Measurements from ENCODE around the gene GPR173. TPM values are rescaled to one million over a fixed set of nuclear protein-coding genes. Genes with fewer than 3 reads are reported as not detected.

GPR173 gene
- total RNA-seq, 2 experiments from 2014 or later, result not detected

DNA sequence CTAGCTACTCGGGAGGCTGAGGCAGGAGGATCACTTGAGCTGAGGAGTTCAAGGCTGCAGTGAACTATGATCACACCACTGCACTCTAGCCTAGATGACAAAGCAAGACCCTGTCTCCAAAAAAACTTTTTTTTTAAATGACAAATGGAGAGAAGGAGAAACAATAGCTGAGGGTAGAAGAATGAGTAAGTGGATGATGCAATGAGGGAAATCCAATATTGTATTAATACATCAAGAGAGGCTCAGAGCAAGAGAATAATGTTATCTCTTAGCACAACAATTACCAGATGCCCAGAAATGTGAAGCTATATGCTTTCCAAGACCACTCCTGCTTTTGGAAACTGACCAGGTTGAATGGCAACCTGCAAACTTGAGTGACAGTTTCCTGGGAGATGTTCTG is 19.9 kb upstream of the GPR173 start:
- CTCF ChIA-PET, result no interaction called here
- H3K27me3 Mint-ChIP-seq (ENCODE audit: low read depth), result no peaks in the 10 kb centered on the region

DNA sequence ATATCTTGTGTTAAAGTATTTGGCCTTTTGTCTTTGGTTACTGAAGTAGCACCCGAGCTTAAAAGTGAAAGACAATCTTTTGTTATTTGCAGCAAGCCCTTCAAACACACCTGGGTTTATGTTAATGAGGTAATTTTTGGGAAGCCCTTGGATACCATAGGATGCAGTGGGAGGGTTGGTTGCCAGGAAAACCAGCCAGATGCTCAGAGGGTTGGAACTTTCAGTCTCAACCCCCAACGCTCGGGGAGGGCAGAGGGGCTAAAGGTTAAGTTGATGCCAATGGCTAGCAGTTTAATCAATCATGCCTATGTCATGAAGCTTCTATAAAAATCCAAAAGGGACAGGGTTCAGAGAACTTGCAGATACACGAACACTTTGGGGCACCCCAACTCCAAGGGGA is 17.2 kb upstream of the GPR173 start:
- POLR2A ChIA-PET, result no interaction called here
- Mint-ChIP-seq H3K36me3 (ENCODE audit: low read depth) (no peaks in the 10 kb centered on the region), H3K9me3 (ENCODE audit: insufficient read depth) (no peaks in the 10 kb centered on the region), H3K4me3 (no peak overlapping the region), H3K4me1 (ENCODE audit: low read depth) (no peaks in the 10 kb centered on the region), H3K27ac (no peak overlapping the region), H3K27me3 (ENCODE audit: low read depth) (no peaks in the 10 kb centered on the region)
- ATAC-seq, result no peak
- CTCF ChIA-PET, result no interaction called here
- no peak for DNase-seq

More for the DNA sequence above, 19.9 kb upstream of the GPR173 start:
- no peaks in the 10 kb centered on the region for H3K36me3 Mint-ChIP-seq (ENCODE audit: low read depth)
- H3K4me3 Mint-ChIP-seq, result no peak overlapping the region
- no peaks in the 10 kb centered on the region for H3K9me3 Mint-ChIP-seq (ENCODE audit: insufficient read depth)
- DNase-seq (no peak), ATAC-seq (no peak)
- H3K27ac Mint-ChIP-seq, result no peak overlapping the region
- no peaks in the 10 kb centered on the region for H3K4me1 Mint-ChIP-seq (ENCODE audit: low read depth)
- POLR2A ChIA-PET, result no interaction called here

GRCh38 chrX:53036149-53036548 is 12.4 kb upstream of the GPR173 start:
- no peak overlapping the region for H3K4me3 Mint-ChIP-seq
- no peak for ATAC-seq
- no peaks in the 10 kb centered on the region for H3K4me1 Mint-ChIP-seq (ENCODE audit: low read depth)
- no peak overlapping the region for H3K27ac Mint-ChIP-seq
- H3K9me3 Mint-ChIP-seq (ENCODE audit: insufficient read depth), result no peaks in the 10 kb centered on the region
- ChIA-PET POLR2A (no interaction called here), CTCF (no interaction called here)
- H3K36me3 Mint-ChIP-seq (ENCODE audit: low read depth), result no peaks in the 10 kb centered on the region
- no peak for DNase-seq
- H3K27me3 Mint-ChIP-seq (ENCODE audit: low read depth), result no peaks in the 10 kb centered on the region

GRCh38 chrX:53039236-53039635 is 9.4 kb upstream of the GPR173 start:
- POLR2A ChIA-PET, result no interaction called here
- no peaks in the 10 kb centered on the region for H3K4me1 Mint-ChIP-seq (ENCODE audit: low read depth)
- no peaks in the 10 kb centered on the region for H3K36me3 Mint-ChIP-seq (ENCODE audit: low read depth)
- H3K27ac Mint-ChIP-seq, result no peak overlapping the region
- DNase-seq (no peak), ATAC-seq (no peak)
- no peaks in the 10 kb centered on the region for H3K9me3 Mint-ChIP-seq (ENCODE audit: insufficient read depth)
- peaks cover 2% of the 10 kb centered on the region for H3K27me3 Mint-ChIP-seq (ENCODE audit: low read depth)
- CTCF ChIA-PET, result no interaction called here
- no peak overlapping the region for H3K4me3 Mint-ChIP-seq

DNA sequence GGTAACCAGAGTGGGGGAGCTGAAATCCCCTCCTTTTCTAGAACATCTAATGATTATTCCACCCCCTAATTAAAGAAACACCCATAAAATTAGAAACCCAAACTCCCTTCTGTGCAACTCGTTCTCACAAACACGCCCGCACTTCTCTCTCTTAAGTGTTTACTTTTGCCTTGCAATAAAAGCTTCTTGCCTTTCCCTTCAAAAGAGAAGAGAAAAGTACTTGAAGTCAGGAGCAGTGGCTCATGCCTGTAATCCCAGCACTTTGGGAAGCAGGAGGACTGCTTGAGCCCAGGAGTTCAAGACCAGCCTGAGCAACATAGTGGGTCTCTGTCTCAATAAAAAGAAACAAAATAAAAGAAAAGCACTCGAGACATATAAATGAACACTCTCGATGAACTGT is 3.6 kb upstream of the GPR173 start:
- Mint-ChIP-seq H3K36me3 (ENCODE audit: low read depth) (no peaks in the 10 kb centered on the region), H3K4me1 (ENCODE audit: low read depth) (no peaks in the 10 kb centered on the region), H3K4me3 (no peak overlapping the region), H3K27me3 (ENCODE audit: low read depth) (peaks cover 2% of the 10 kb centered on the region), H3K27ac (no peak overlapping the region), H3K9me3 (ENCODE audit: insufficient read depth) (no peaks in the 10 kb centered on the region)
- POLR2A ChIA-PET, result no interaction called here
- DNase-seq, result no peak
- no peak for ATAC-seq
- CTCF ChIA-PET, result no interaction called here

DNA sequence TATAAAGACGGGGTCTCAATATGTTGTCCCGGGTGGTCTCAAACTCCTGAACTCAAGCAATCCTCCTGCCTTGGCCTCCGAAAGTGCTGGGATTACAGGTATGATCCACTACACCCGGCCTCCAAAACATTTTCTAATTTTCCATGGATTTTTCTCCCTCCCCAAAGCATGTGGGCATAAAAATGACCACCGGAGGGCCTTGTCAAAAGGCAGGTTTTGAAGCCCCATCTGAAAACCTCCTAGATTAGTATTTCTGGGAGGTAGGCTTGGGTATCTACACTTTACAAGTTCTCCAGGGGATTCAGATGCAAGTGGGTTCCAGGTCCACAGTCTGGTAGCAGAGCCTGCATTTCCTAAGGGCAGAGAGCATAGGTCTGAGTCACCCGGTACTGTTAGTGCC is 1.4 kb upstream of the GPR173 start:
- Mint-ChIP-seq H3K4me1 (ENCODE audit: low read depth) (no peaks in the 10 kb centered on the region), H3K9me3 (ENCODE audit: insufficient read depth) (no peaks in the 10 kb centered on the region), H3K27me3 (ENCODE audit: low read depth) (no peaks in the 10 kb centered on the region), H3K36me3 (ENCODE audit: low read depth) (no peaks in the 10 kb centered on the region), H3K27ac (no peak overlapping the region), H3K4me3 (no peak overlapping the region)
- no peak for DNase-seq
- ChIA-PET POLR2A (no interaction called here), CTCF (no interaction called here)
- no peak for ATAC-seq

DNA sequence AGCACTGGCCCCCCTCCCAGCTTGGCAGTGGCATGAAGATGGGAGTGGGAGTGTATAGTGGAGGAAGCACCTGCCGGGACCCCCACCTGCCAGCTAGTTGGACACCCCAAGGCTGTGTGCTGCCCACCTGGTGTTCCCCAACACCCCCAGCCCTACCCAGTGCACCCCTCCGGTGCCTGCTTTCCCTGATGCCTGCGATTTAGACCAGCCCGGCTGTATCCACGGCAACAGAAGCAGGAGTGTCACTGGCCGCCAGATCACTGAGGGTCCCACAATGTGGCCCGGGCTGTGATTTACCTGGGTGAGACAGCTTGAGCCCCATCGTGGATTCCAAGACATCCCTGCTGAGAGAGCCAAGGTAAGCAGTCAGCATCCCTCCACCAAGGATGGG is 533 bp downstream of the GPR173 start:
- H3K4me1 Mint-ChIP-seq (ENCODE audit: low read depth), result no peaks in the 10 kb centered on the region
- H3K9me3 Mint-ChIP-seq (ENCODE audit: insufficient read depth), result no peaks in the 10 kb centered on the region
- ChIA-PET POLR2A (no interaction called here), CTCF (no interaction called here)
- H3K27me3 Mint-ChIP-seq (ENCODE audit: low read depth), result no peaks in the 10 kb centered on the region
- ATAC-seq (no peak), DNase-seq (no peak)
- H3K27ac Mint-ChIP-seq, result no peak overlapping the region
- no peak overlapping the region for H3K4me3 Mint-ChIP-seq
- H3K36me3 Mint-ChIP-seq (ENCODE audit: low read depth), result no peaks in the 10 kb centered on the region

- ChIA-PET CTCF (no interaction called here), POLR2A (no interaction called here)
- no peak overlapping the region for H3K4me3 Mint-ChIP-seq
- no peak for ATAC-seq
- no peak overlapping the region for H3K27ac Mint-ChIP-seq
- no peaks in the 10 kb centered on the region for H3K9me3 Mint-ChIP-seq (ENCODE audit: insufficient read depth)
- no peaks in the 10 kb centered on the region for H3K36me3 Mint-ChIP-seq (ENCODE audit: low read depth)
- no peaks in the 10 kb centered on the region for H3K4me1 Mint-ChIP-seq (ENCODE audit: low read depth)
- no peaks in the 10 kb centered on the region for H3K27me3 Mint-ChIP-seq (ENCODE audit: low read depth)
- no peak for DNase-seq
These were observed 2.3 kb downstream of the GPR173 start for GRCh38 chrX:53050841-53051240.

GRCh38 chrX:53055244-53055849 is 6.8 kb downstream of the GPR173 start:
- ChIA-PET POLR2A (no interaction called here), CTCF (no interaction called here)
- Mint-ChIP-seq H3K27me3 (ENCODE audit: low read depth) (no peaks in the 10 kb centered on the region), H3K4me1 (ENCODE audit: low read depth) (no peaks in the 10 kb centered on the region), H3K9me3 (ENCODE audit: insufficient read depth) (no peaks in the 10 kb centered on the region), H3K27ac (no peak overlapping the region), H3K36me3 (ENCODE audit: low read depth) (no peaks in the 10 kb centered on the region), H3K4me3 (no peak overlapping the region)
- ATAC-seq (no peak), DNase-seq (no peak)

DNA sequence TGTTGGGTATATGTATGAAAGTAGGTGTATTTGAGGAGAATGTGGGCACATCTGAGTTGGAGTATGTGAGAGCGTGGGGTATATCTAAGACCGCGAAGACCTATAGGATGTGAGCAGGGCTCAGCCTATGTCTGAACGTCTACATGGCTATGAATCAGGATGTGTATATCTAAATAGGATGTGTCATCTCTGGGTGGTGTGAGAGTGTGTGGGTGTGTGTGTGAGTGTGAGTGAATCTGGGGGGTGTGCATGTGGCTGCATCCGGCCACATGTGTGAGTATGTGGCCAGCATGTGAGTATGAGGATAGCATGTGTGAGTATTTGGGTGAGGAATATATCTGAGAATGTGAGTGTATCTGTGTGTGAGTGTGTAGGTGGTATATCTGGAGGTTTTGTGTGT is 7.7 kb downstream of the GPR173 start:
- H3K27me3 Mint-ChIP-seq (ENCODE audit: low read depth), result no peaks in the 10 kb centered on the region
- no peak for ATAC-seq

GRCh38 chrX:53065104-53065503 is 16.5 kb downstream of the GPR173 start:
- CTCF ChIA-PET, result interaction anchor here (1.0 kb wide), 1 partner anchor 31 kb away, joined by 3 read pairs; no protein-coding TSS in a partner anchor
- Mint-ChIP-seq H3K4me3 (no peak overlapping the region), H3K9me3 (ENCODE audit: insufficient read depth) (no peaks in the 10 kb centered on the region), H3K4me1 (ENCODE audit: low read depth) (no peaks in the 10 kb centered on the region), H3K36me3 (ENCODE audit: low read depth) (no peaks in the 10 kb centered on the region), H3K27ac (no peak overlapping the region), H3K27me3 (ENCODE audit: low read depth) (peaks cover 3% of the 10 kb centered on the region)
- no peak for DNase-seq
- no peak for ATAC-seq
- POLR2A ChIA-PET, result no interaction called here

More for the DNA sequence above, 7.7 kb downstream of the GPR173 start:
- H3K27ac Mint-ChIP-seq, result no peak overlapping the region
- no peaks in the 10 kb centered on the region for H3K9me3 Mint-ChIP-seq (ENCODE audit: insufficient read depth)
- H3K36me3 Mint-ChIP-seq (ENCODE audit: low read depth), result no peaks in the 10 kb centered on the region
- no peaks in the 10 kb centered on the region for H3K4me1 Mint-ChIP-seq (ENCODE audit: low read depth)
- ChIA-PET CTCF (no interaction called here), POLR2A (no interaction called here)
- DNase-seq, result no peak
- H3K4me3 Mint-ChIP-seq, result no peak overlapping the region

GRCh38 chrX:53071064-53071463 is 22.5 kb downstream of the GPR173 start:
- peaks cover 3% of the 10 kb centered on the region for H3K27me3 Mint-ChIP-seq (ENCODE audit: low read depth)
- H3K36me3 Mint-ChIP-seq (ENCODE audit: low read depth), result no peaks in the 10 kb centered on the region
- ChIA-PET POLR2A (interaction anchor here (0.7 kb wide), 1 partner anchor 129 kb away, joined by 3 read pairs; no protein-coding TSS in a partner anchor), CTCF (interaction anchor here (1.3 to 1.6 kb wide), 2 partner anchors 153 to 375 kb away, joined by 3 read pairs; no protein-coding TSS in a partner anchor)
- no peak overlapping the region for H3K27ac Mint-ChIP-seq
- ATAC-seq (no peak), DNase-seq (no peak)
- H3K4me1 Mint-ChIP-seq (ENCODE audit: low read depth), result peaks cover 12% of the 10 kb centered on the region
- H3K9me3 Mint-ChIP-seq (ENCODE audit: insufficient read depth), result no peaks in the 10 kb centered on the region
- peak overlapping the region; percentile 84 for H3K4me3 Mint-ChIP-seq

All from activated CD8-positive, alpha-beta T cell treated with anti-CD3 and anti-CD28 coated beads, Interleukin-2, amount 10 ng/mL, durations not matched to agents 7 days and 5 days (primary cell).